HepG2 (cell line): ENCODE measurements around the gene APC2. TPM values are rescaled to one million over a fixed set of nuclear protein-coding genes. Genes with fewer than 3 reads are reported as not detected.

Source experiments
- BRD4 ChIP-seq: sonication (generic); formaldehyde crosslinking; IDR thresholded peaks from 2 replicates; pipeline ENCODE4 v1.4.0; 2020; ENCODE audit warnings: missing genetic modification reagents
- CSRNP1 ChIP-seq: sonication (generic); formaldehyde crosslinking; IDR thresholded peaks from 2 replicates; pipeline ENCODE4 v1.8.1; 2023; ENCODE audit warnings: mild to moderate bottlenecking, missing genetic modification reagents
- CSRNP2 ChIP-seq: sonication (generic); formaldehyde crosslinking; conservative IDR thresholded peaks from 2 replicates; pipeline ENCODE4 v1.8.0; 2022; ENCODE audit warnings: low read depth, missing genetic modification reagents
- GTF2F1 ChIP-seq: fragments of 150-350 bp; IDR thresholded peaks from 2 replicates; pipeline ENCODE4 v1.6.1; 2014; ENCODE audit warnings: low read length
- HOXA5 ChIP-seq: sonication (generic); formaldehyde crosslinking; IDR thresholded peaks from 2 replicates; pipeline ENCODE4 v1.4.0; 2020; ENCODE audit warnings: missing genetic modification reagents
- KLF12 ChIP-seq: sonication (generic); formaldehyde crosslinking; IDR thresholded peaks from 2 replicates; pipeline ENCODE4 v1.4.0; 2020; ENCODE audit warnings: missing genetic modification reagents, borderline replicate concordance
- MXI1 ChIP-seq: IDR thresholded peaks from 3 replicates; pipeline ENCODE4 v1.6.1; 2012; ENCODE audit warnings: low read depth, low read length, inconsistent platforms, borderline replicate concordance
- NCOR1 ChIP-seq: fragments of 200-600 bp; sonication (generic); IDR thresholded peaks from 2 replicates; pipeline ENCODE4 v1.7.0; 2017; ENCODE audit warnings: antibody characterized with exemption, low read length, borderline replicate concordance
- PREB ChIP-seq: sonication (generic); formaldehyde crosslinking; IDR thresholded peaks from 2 replicates; pipeline ENCODE4 v1.4.0; 2020; ENCODE audit warnings: missing genetic modification reagents
- REPIN1 ChIP-seq: sonication (generic); formaldehyde crosslinking; IDR thresholded peaks from 2 replicates; pipeline ENCODE4 v1.8.0; 2022; ENCODE audit warnings: missing genetic modification reagents, low read depth, mild to moderate bottlenecking, borderline replicate concordance
- REXO4 ChIP-seq: sonication (generic); formaldehyde crosslinking; IDR thresholded peaks from 2 replicates; pipeline ENCODE4 v1.8.0; 2022; ENCODE audit warnings: missing genetic modification reagents, mild to moderate bottlenecking, borderline replicate concordance
- STAG1 ChIP-seq: sonication (generic); formaldehyde crosslinking; IDR thresholded peaks from 2 replicates; pipeline ENCODE4 v1.4.0; 2020; ENCODE audit warnings: missing genetic modification reagents
- ZBTB34 ChIP-seq: sonication (generic); formaldehyde crosslinking; IDR thresholded peaks from 2 replicates; pipeline ENCODE4 v1.8.0; 2022; ENCODE audit warnings: mild to moderate bottlenecking, missing genetic modification reagents
- ZFP36L1 ChIP-seq: sonication (generic); formaldehyde crosslinking; IDR thresholded peaks from 2 replicates; pipeline ENCODE4 v1.8.0; 2022; ENCODE audit warnings: mild to moderate bottlenecking, missing genetic modification reagents, moderate library complexity
- ZFP91 ChIP-seq: sonication (generic); formaldehyde crosslinking; IDR thresholded peaks from 2 replicates; pipeline ENCODE4 v1.9.0; 2022; ENCODE audit warnings: missing genetic modification reagents, mild to moderate bottlenecking, borderline replicate concordance
- ZNF30 ChIP-seq: sonication (generic); formaldehyde crosslinking; IDR thresholded peaks from 2 replicates; pipeline ENCODE4 v1.5.0; 2020; ENCODE audit warnings: mild to moderate bottlenecking, missing genetic modification reagents
- ZNF446 ChIP-seq: sonication (generic); formaldehyde crosslinking; IDR thresholded peaks from 2 replicates; pipeline ENCODE4 v1.5.0; 2020; ENCODE audit warnings: mild to moderate bottlenecking, missing genetic modification reagents
- ZNF687 ChIP-seq: sonication (generic); formaldehyde crosslinking; IDR thresholded peaks from 2 replicates; pipeline ENCODE4 v1.5.1; 2020; ENCODE audit warnings: mild to moderate bottlenecking, missing genetic modification reagents, moderate library complexity
- ZNF747 ChIP-seq: sonication (generic); formaldehyde crosslinking; IDR thresholded peaks from 2 replicates; pipeline ENCODE4 v1.8.1; 2023; ENCODE audit warnings: missing genetic modification reagents, mild to moderate bottlenecking, borderline replicate concordance
- polyA plus RNA-seq, 8 experiments: library from polyadenylated mRNA; depleted of rRNA in 3 of 8; stranded (reverse) in 7 of 8; unstranded in 1 of 8; fragments of >200 nt; fragmentation: Illumina TruSeq in 4 of 8; extraction: Trizol in 4 of 8; gene quantifications; 2 replicates each; pipeline versions ENCODE4 v1.2.1 to v1.2.3, GENCODE V29; 2011 to 2016; ENCODE audit warnings: low read depth in 4 of 8, missing spikeins in 1 of 8, mixed read lengths in 1 of 8; ENCODE audit not compliant: insufficient read depth in 1 of 8
- total RNA-seq, 5 experiments: library from RNA; depleted of rRNA; stranded (reverse); fragments of >200 nt; fragmentation: Illumina TruSeq; extraction: Trizol; gene quantifications; 2 replicates each; pipeline ENCODE4 v1.2.3, GENCODE V29; 2016; ENCODE audit warnings: low read depth in 1 of 5

Gene APC2
- total and polyA plus RNA-seq, 2 of the 13 experiments (the other 11 are each of a cell fraction or from before 2014, with no cell fraction given) = 0.08 to 0.22 TPM

- TF ChIP-seq ZNF747 (CRISPR knock-in tag) (no peak), ZNF446 (CRISPR knock-in tag) (no peak), PREB (CRISPR knock-in tag) (no peak), REXO4 (no peak), CSRNP1 (CRISPR knock-in tag) (no peak), CSRNP2 (CRISPR knock-in tag) (no peak), STAG1 (peak; percentile 13; the same call in 1 of the 2 replicates), ZNF687 (CRISPR knock-in tag) (peak; percentile 51; the same call in 1 of the 2 replicates), BRD4 (CRISPR knock-in tag) (no peak), HOXA5 (CRISPR knock-in tag) (no peak), MXI1 (no peak), GTF2F1 (no peak), KLF12 (CRISPR knock-in tag) (no peak), NCOR1 (no peak), ZFP91 (CRISPR knock-in tag) (no peak), ZBTB34 (no peak), ZFP36L1 (CRISPR knock-in tag) (no peak), ZNF30 (no peak), REPIN1 (CRISPR knock-in tag) (no peak)
These were observed 18.9 kb downstream of the APC2 start (continued) for GRCh38 chr19:1468821-1469254.
